NCI-H2107 treated with DMSO at 0.1 percent for 48 hours (cell line): ENCODE results near the gene SYT9.

ENCODE experiments used
- DNase-seq: peaks from one replicate; lab custom pipeline; 2025; ENCODE audit not compliant: unreplicated experiment; lab: John Stamatoyannopoulos, UW

SYT9 gene

GRCh38 chr11:7462706-7463105 is 211.0 kb downstream of the SYT9 start:
- DNase-seq = no peak

- no peak for DNase-seq
Measured at GRCh38 chr11:7467652-7468051, 215.9 kb downstream of the SYT9 start.

DNA sequence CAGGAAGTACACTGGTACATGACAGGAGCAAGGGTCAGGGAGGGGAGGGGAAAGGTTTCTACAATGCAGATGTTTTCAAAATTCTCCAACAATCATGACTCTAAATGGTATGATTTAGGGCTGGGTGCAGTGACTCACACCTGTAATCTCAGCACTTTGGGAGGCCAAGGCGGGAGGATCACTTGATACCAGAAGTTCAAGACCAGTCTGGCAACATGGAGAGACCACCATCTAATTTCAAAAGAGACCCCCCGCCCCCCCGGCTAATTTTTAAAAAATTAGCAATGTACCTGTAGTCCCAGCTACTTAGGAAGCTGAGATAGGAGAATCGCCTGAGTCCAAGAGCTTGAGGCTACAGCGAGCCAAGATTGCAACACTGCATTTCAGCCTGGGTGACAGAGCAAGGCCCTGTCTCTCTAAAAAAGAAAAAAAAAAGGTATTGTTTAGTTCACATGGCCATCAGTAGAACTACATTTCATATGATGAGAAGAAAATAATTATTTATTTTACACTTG is 217.7 kb downstream of the SYT9 start:
- no peak for DNase-seq

DNA sequence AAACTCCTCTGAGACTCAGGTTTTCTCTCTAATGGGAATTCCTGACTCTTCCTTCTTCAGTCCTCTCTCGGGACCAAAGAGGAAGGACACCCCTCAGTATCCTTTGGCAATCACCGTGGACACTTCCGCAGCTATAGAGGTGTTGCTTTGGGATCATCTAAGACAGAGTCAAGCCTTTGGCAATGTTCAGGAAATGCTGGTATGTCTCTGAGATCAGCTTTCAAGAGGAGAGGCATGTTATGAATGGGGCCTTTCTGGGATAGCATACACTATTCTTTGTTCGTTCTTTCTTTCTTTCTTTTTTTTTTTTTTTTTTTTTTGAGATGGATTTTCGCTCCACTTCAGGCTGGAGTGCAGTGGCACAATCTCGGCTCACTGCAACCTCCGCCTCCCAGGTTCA is 219.4 kb downstream of the SYT9 start:
- DNase-seq = no peak

DNA sequence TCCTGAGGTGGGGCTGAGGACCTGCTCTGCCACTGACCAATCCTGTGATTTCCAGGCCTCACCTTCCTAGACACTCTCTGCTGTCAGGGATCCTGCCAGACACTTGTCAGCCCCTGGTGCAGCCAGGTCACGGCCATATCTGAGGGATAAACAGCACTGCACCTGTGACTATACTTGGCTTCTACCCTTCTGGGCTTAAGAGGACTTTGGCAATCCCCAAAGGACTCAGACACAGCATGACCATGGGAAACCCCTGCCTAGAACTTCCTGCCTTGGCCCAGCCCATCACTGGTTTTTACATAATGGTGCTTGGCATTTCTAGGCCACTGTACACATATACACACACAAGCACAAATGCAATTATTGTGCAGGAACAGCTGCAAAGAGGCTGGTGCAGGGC is 222.0 kb downstream of the SYT9 start:
- DNase-seq = no peak

GRCh38 chr11:7480113-7480512 is 228.4 kb downstream of the SYT9 start:
- no peak for DNase-seq

GRCh38 chr11:7484131-7484530 is 232.4 kb downstream of the SYT9 start:
- DNase-seq = no peak

GRCh38 chr11:7484645-7485044 is 232.9 kb downstream of the SYT9 start:
- DNase-seq = no peak

DNA sequence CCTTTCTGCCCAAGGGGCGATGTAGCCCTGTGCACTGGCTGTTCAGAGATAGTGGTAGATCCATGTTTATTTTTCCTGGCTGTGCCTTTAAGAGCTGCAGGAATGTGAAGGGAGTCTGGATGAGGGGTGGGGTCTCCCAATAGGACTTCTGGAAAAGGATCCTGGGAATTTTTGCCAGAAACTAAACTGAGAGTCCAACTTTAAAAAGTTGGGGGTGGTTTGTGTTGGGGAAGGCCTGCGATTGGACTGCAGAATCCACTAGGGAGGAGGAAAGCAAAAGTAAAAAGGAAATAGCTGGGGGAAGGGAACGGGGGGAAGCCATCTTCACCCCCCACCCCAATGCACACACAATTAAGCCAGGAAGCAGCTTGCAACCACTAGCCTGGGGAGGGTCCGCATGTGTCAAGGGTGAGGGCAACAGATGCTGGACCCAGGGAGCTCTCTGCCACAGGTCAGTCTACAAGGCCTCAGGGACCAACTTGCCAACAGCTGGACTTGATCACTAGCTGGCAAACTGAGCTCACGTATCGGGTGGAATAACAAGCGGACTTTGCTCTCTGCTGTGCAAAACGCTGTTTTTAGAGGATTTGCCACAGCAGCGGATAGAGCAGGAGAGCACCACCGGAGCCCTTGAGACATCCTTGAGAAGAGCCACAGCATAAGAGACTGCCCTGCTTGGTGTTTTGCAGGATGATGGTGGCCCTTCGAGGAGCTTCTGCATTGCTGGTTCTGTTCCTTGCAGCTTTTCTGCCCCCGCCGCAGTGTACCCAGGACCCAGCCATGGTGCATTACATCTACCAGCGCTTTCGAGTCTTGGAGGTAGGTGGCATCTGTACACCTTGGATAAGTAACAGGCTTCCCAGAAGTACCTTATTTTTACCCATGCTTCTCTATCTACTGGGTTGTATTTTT is 233.7 kb downstream of the SYT9 start, which contains the start of gene OLFML1:
TSS of gene OLFML1 (plus strand) at position 321 of the 912 bp plus-strand sequence. CDS start at position 691, 370 bp downstream.
- DNase-seq = no peak

DNA sequence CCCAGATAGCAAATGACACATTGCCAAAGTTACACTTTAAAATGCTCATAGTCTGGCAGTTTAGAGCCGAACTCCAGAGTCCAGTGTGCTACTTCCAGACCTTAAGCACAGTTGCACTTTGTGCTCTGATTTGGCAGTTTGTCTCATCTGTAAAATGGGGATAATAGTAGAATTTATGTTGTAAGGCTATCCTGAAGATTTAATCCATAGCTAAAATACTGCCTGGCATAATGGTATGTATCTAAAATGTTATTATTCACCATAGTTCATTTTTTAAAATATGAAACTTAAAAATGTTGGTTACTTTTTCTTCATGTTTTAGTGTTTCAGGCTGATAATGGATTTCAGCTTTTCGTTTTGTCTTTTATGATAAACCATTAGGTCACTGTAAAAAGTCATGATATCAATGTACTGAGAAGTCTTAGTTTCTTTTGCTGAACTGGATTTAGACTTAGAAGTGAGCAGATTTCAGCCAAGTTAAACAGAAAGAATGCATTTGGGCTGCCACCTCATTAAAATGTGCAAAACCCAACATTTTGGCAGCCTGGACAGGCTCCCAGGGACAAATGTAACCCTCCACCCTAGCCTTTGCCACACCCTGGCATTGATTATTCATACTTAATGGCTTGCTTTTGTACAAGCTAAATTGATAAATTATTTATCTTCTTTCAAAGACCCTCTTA is 234.5 kb downstream of the SYT9 start:
- no peak for DNase-seq

DNA sequence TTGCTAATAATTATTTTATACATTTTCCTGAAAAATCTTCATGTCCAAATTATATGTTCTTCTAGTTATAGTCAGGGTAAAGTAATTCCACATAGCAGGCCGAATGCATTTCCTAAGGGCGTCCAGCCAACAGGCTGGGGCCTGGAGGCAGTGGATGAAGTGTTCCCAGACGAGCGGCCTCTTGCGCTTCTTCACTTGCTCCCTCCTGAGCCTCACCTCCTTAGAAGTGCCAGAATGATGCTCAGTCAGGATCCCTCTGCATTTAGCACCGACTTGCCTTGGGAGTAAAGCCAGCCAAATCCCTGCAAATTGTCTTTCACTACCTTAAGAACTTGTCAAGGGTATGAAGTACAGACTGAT is 235.1 kb downstream of the SYT9 start:
- DNase-seq = no peak

DNA sequence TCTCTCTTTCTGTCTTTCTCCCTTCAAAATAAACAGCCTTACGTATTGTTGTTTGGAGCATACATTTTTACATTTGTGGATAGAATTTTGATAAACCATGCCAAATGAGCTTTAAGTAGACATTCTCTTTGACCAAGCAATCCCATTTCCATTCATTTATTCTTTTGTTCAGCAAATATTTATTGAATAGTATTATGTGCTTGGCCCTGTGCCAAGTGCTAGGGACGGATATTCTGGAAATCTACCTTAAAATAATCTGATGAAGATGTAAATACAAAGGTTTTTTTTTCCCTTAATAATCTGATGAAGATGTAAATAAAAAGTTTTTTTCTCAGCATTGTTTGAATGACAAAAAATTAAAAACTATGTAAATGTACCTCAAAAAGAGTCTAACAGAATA is 235.7 kb downstream of the SYT9 start:
- no peak for DNase-seq

GRCh38 chr11:7488681-7489080 is 237.0 kb downstream of the SYT9 start:
- no peak for DNase-seq

- DNase-seq = no peak
Measured at GRCh38 chr11:7489376-7489775, 237.7 kb downstream of the SYT9 start.

GRCh38 chr11:7490054-7490453 is 238.3 kb downstream of the SYT9 start:
- no peak for DNase-seq

DNA sequence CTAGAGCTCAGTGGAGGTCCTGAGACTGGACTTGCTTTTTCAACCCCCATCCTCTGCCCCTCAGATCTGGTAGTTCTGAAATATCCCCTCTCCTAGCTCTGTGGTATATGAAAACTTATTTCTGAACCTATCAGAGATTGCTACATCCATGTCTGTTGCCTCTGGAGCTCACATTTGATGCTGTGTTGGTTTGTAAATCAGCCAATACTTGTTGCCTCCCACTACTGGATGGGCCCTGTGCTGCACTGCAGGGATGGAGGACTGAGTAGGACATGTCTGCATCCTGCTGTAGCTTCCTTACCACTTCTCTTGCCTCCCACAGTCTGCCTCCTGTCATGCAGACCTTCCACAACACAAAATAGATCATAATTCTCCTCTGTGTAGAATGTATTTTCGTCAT is 238.8 kb downstream of the SYT9 start:
- DNase-seq = no peak

GRCh38 chr11:7492253-7492652 is 240.5 kb downstream of the SYT9 start:
- no peak for DNase-seq

GRCh38 chr11:7493670-7494069 is 242.0 kb downstream of the SYT9 start:
- DNase-seq = no peak

- DNase-seq = no peak
Measured at GRCh38 chr11:7494086-7494745, 242.5 kb downstream of the SYT9 start.

DNA sequence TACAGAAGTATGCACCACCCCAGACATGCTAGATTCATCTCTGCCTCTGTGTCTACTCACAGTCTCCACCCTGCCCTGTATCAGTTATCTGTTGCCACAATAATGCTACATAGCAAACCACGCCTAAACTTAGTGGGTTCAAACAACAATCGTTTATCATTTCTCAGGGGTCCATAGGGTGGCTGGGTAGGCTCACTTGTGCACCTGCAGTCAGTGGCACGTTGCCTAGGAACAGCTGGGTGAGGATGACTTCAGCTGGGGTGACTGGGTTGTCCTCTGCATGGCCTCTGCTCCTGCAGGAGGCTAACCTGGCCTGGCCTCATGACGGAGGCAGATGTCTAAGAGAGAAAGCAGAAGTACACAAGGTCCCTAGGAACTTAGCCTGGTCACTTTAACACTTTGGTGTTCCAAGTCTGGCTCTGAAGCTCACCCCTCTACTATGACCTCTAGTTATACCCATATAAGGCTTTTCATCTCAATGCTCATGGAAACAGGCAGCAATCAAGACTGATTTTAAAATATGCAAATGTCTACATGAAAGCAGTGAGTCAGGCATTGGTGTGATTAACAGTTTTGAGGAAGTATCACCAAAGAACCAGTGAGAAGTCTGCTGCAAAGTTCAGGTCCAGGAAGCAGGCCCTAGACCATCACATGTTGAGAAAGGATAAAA is 244.3 kb downstream of the SYT9 start:
- DNase-seq = no peak

- no peak for DNase-seq
Measured at GRCh38 chr11:7498193-7498592, 246.5 kb downstream of the SYT9 start.
